Measurements from ENCODE around the gene A4GALT. TPM values are rescaled to one million over a fixed set of nuclear protein-coding genes. Genes with fewer than 3 reads are reported as not detected.

Gene A4GALT
- total and polyA plus RNA-seq, 2 donors (not counting 1 experiment from before 2014, with no cell fraction given) = 6.8 to 16.2 TPM

DNA sequence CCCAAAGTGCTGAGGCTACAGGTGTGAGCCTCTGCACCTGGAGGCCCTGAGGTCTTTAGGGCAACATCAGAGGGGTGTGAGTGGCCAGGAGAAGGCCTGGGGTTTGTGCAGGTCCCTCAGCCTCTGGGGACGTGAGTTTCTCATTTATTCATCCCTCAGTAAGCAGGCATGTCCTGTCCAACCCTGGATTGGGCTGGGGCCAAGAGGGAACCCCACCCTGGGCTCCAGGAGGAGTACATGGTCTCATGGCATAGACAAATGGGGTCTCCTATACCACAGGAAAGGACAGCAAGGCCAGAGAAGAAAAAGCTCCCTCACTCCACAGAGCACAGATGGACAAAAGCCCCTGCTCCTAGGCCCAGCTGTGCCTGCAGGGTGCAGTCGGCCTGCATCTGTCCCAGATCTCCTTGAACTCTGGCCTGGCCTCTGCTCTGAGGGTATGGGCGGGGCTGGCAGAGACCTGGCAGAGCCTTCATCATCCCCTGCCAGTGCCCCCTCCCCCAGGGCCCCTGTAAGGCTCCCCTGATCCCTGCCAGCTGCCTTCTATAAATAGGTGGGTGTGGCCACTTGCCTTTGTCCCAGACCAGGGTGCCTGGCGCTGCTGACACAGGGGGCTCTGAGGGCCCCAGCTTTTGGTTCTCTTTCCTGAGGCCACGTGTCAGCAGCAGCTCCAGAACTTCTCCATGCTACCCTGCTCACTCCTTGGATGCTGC lies 34.6 kb downstream of the A4GALT start:
- H3K27ac ChIP-seq (ENCODE audit: insufficient read depth, low read length) = no peak overlapping the region
- no peak overlapping the region for H3K4me3 ChIP-seq (replicated peaks in 1 of 4; ENCODE audit: control extremely low read depth in 1 of 4, insufficient read depth in 1 of 4, low read depth in 3 of 4, low read length in 4 of 4)
- DNase-seq (ENCODE audit: low read depth in 2 of 2) = peak in 1 of 2 donors; percentile 73
- no peak overlapping the region for H2AFZ ChIP-seq (ENCODE audit: low read length)
- no peak overlapping the region for H3K9ac ChIP-seq (ENCODE audit: insufficient read depth, low read length)
- no peaks in the 10 kb centered on the region for H3K27me3 ChIP-seq (ENCODE audit: control insufficient read depth, insufficient read depth, low read length)
- H3K4me2 ChIP-seq (ENCODE audit: extremely low read depth, insufficient read depth, low read length) = no peak overlapping the region
- H3K79me2 ChIP-seq (ENCODE audit: control insufficient read depth, insufficient read depth, low read length) = no peaks in the 10 kb centered on the region
- peaks cover 3% of the 10 kb centered on the region for H3K36me3 ChIP-seq (ENCODE audit: control insufficient read depth, insufficient read depth, low read length)
- H3K9me3 ChIP-seq (ENCODE audit: control insufficient read depth, insufficient read depth, low read depth, low read length) = no peaks in the 10 kb centered on the region
- H4K20me1 ChIP-seq (ENCODE audit: control insufficient read depth, extremely low read depth, insufficient read depth, low read length) = no peaks in the 10 kb centered on the region
- peaks cover 29% of the 10 kb centered on the region for H3K4me1 ChIP-seq (ENCODE audit: control insufficient read depth, extremely low read depth, insufficient read depth, low read length)
- no peak for TF ChIP-seq EZH2 (IDR thresholded peaks at IDR 0.05; ENCODE audit: low read length, missing control alignments)
- TF ChIP-seq, protein P1, sequence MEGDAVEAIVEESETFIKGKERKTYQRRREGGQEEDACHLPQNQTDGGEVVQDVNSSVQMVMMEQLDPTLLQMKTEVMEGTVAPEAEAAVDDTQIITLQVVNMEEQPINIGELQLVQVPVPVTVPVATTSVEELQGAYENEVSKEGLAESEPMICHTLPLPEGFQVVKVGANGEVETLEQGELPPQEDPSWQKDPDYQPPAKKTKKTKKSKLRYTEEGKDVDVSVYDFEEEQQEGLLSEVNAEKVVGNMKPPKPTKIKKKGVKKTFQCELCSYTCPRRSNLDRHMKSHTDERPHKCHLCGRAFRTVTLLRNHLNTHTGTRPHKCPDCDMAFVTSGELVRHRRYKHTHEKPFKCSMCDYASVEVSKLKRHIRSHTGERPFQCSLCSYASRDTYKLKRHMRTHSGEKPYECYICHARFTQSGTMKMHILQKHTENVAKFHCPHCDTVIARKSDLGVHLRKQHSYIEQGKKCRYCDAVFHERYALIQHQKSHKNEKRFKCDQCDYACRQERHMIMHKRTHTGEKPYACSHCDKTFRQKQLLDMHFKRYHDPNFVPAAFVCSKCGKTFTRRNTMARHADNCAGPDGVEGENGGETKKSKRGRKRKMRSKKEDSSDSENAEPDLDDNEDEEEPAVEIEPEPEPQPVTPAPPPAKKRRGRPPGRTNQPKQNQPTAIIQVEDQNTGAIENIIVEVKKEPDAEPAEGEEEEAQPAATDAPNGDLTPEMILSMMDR (conservative IDR thresholded peaks at IDR 0.05 in 1 of 2, IDR thresholded peaks at IDR 0.05 in 1 of 2; ENCODE audit: low read depth in 1 of 2, low read length in 2 of 2) = peak in 1 of 2 donors; percentile 21

DNA sequence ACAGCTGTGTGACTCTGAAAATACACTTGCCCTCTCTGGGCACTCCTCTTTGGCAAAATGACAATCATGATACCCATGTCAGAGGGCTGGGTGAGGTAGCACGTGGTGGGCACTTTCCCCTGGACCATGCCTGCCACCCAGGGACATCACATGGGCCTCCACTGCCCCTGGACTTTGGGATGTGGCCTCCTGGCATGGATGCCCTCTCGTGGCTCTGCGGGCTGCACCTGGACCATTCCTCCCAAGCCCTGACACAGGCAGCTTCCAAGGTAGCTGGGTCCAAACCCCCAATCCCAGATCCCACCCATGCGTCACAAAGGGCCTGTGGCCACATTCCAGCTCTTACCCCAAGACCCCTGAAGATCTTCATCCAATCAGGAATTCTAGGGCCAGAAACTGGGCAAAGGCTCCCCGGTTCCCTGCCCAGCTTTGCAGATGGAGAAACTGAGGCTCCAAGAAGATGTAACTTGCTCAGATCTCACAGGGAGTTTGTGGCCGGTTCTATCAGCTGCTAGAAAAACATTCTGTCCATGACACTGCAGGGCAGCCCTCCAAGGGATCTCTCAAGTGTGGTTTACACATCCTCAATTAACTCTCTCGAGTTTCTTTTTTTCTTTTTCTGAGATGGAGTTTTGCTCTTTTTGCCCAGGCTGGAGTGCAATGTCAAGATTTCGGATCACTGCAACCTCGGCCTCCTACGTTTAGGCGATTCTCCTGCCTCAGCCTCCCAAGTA lies 36.0 kb downstream of the A4GALT start:
- Histone ChIP-seq H3K27ac (ENCODE audit: insufficient read depth, low read length) (no peak overlapping the region), H3K4me1 (ENCODE audit: control insufficient read depth, extremely low read depth, insufficient read depth, low read length) (peaks cover 35% of the 10 kb centered on the region)
- peak; percentile 31 to 43 for DNase-seq (ENCODE audit: low read depth in 2 of 2)

More for the DNA sequence above, 36.0 kb downstream of the A4GALT start:
- no peak overlapping the region for H3K4me3 ChIP-seq (replicated peaks in 1 of 4; ENCODE audit: control extremely low read depth in 1 of 4, insufficient read depth in 1 of 4, low read depth in 3 of 4, low read length in 4 of 4)
- no peaks in the 10 kb centered on the region for H3K79me2 ChIP-seq (ENCODE audit: control insufficient read depth, insufficient read depth, low read length)
- H4K20me1 ChIP-seq (ENCODE audit: control insufficient read depth, extremely low read depth, insufficient read depth, low read length) = no peaks in the 10 kb centered on the region
- H3K4me2 ChIP-seq (ENCODE audit: extremely low read depth, insufficient read depth, low read length) = no peak overlapping the region
- no peaks in the 10 kb centered on the region for H3K9me3 ChIP-seq (ENCODE audit: control insufficient read depth, insufficient read depth, low read depth, low read length)
- TF ChIP-seq, protein P1 (conservative IDR thresholded peaks at IDR 0.05 in 1 of 2, IDR thresholded peaks at IDR 0.05 in 1 of 2; ENCODE audit: low read depth in 1 of 2, low read length in 2 of 2) = no peak
- TF ChIP-seq EZH2 (IDR thresholded peaks at IDR 0.05; ENCODE audit: low read length, missing control alignments) = no peak
- H3K27me3 ChIP-seq (ENCODE audit: control insufficient read depth, insufficient read depth, low read length) = no peaks in the 10 kb centered on the region
- no peak overlapping the region for H3K9ac ChIP-seq (ENCODE audit: insufficient read depth, low read length)
- no peak overlapping the region for H2AFZ ChIP-seq (ENCODE audit: low read length)
- H3K36me3 ChIP-seq (ENCODE audit: control insufficient read depth, insufficient read depth, low read length) = peaks cover 1% of the 10 kb centered on the region

Measured in fibroblast of lung (primary cell).